NCI-H2081 treated with DMSO at 0.1 percent for 48 hours (cell line): Measurements from ENCODE around the gene SCYL1.

ENCODE experiments used
- DNase-seq: peaks from one replicate; lab custom pipeline; 2025; lab: John Stamatoyannopoulos, UW

Gene SCYL1

DNA sequence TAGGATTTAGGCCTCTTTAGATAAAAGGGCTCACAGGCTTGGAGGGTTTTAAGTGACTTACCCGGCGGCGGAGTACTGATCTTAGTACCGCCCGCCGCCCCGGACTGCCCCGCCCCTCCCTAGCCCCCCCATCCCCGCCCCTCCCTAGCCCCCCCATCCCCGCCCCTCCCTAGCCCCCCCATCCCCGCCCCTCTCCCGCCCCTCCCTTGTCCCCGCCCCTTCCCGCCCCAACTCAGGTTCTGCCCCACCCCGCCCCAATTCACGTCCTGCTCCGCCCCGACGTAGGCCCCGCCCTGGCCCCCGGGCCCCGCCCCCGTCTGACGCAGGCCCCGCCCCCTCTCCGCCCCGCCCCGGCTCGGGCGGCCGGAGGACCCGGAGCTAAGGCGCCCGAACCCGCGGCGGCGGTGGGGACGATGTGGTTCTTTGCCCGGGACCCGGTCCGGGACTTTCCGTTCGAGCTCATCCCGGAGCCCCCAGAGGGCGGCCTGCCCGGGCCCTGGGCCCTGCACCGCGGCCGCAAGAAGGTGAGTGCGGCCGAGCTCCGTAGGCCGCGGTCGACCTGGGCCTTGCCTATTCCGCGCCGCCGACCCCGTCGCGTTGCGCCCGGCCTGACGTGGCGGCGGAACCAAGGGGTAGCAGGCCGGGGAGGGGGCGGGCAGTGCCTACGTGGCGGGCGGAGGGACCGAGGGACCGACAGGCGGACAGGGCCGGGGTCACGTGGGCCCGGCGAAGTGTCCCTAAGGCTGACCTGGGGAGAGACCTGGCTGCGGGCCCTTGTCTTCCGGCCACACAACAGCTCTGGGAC is at the start of gene SCYL1:
SCYL1 (plus strand) TSS at position 343 of the 805 bp plus-strand sequence; CDS start at position 414, 71 bp downstream.
- DNase-seq, result no peak

DNA sequence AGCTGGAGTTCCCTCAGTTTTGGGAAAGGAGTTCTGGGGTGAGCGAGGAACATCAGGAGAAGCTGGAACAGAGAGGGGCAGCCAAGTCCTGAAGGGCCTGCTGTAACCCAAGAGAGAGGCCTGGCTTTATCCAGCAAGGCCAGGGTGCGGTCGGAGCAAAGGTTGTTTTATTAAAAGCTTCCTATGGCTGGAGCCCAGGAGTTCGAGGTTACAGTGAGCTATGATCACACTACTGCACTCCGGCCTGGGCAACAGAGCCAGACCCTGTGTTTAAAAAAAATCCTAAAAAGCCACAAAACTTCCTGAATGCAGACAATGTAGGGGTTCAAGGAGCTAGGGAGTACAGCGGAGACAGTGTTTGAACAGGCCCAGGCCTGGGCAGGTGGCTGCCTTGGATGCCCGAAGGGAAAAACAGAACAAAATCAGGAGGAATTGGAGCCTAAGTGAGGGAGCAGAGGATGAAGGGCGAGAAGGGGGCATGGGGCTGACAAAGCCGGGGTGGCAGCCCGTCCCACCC is 48.2 kb upstream of the SCYL1 start:
- DNase-seq, result no peak

DNA sequence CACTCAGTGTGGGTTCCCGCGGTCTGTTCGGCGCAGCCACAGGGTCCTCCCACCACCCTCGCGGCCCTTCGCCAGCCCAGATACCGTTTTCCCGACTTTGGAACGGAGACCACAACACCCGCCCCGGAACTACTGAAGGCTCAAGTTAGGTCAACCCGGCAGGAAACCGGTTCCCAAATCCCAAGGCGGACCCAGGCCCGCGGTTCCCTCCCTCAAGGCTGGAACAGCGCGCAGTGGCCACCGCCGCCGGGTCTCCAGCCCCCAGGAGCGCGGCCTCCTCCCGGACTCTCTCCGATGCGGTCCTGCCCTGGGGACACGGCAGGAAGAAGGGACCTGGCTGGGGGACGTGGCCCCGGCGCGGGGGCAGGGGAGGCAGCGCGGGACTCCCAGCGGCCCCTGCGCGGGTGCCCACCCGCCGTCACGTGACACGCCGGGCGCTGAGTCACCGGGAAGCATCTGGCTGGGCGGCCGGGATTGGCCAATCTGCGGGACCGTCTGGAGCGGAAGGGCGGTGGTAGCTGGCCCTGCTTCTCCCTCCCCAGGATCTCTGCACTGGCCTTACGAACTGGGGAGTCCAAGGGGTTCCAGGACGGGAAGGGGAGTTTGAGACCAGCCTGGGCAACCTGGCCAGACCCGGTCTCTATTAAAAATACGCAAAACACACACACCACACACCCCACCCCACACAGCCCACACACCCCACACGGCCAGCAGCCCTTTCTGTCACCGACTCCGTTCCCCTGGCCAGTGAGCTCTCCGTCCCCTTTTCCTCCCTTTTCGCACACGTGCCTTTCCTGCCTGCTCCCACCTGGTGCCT is 47.5 kb upstream of the SCYL1 start:
- peak; percentile 63 for DNase-seq

DNA sequence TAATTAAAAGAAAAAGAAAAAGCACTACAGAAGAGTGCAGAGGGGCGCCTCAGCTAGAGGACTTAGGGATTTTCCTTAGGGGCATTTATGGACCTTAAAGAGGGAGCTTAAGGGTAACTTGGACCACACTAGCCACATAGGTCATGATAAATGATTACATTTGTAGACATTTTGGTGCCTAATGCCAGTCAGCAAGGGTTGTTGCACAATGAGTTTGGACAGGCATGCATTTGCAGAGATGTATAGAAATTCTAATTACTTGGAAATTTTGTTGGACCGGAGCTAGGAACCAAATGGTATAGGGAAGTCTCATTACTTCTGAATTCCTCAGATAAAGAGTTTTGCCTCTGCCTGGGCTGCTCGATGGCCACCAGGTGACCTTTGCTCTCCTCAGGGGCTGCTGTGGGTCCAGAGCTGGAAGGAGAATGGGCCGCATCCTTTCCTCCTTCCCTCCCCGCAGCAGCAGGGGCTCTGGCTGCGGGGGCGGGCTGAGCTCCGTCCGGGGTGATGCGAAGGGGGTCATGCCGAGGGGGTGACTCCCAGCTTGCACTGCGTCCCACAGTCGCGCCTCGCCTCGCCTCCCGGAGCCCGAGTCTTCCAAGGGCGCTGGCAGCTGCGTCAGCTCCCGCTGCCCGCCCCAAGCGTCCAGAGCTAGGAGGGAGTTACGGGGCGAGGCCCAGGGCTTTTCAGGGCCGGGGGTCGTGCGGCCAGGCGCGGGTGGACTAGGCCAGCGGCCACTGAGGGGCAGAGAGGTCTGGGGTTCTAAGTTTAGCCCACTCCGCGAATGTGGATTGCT is 46.3 kb upstream of the SCYL1 start:
- no peak for DNase-seq

DNA sequence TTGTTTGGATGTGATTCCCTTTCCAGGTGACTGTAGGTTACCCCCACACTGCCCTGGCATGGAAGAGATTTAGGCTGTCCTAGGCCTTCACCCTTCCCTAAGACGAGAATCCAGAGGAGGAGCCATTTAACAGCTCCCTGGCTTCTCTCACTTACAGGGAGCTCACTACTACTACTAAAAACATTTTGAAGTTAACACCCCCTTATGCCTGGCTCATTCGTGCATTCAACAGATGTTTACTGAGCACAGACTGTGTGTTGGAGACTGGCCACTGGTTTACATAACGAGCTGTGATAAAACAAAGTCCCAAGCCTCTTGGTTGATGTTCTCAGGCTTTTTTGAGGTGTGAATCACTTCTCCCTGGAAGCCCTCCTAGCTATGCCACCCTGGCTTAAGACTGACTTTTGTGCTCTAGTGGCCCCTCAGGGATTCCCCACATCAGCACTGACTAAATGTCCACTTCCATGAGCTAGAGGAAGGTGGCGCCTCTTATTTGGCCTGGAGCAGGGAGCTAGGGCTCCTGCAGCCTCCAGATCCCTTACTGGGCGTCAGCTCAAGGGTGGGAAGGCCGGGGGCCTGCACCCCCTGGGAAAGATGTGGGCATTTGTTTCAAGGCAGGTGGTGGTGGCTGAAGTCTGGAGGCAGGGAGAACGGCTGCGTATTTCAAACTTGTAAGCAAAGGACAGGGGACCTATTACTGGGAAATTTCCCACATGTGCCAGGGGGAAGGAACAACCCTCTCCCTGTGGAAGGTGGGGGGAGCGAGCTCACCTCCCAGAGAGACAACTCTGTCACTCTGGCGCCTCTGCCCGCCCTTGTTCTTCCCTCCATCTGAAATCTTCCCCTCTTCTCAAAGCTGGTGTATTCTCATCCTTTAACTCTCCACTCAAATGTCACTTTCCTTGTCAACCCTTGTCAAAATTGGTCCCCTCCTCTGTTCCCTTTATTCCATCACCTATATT is 45.4 kb upstream of the SCYL1 start:
- no peak for DNase-seq

DNA sequence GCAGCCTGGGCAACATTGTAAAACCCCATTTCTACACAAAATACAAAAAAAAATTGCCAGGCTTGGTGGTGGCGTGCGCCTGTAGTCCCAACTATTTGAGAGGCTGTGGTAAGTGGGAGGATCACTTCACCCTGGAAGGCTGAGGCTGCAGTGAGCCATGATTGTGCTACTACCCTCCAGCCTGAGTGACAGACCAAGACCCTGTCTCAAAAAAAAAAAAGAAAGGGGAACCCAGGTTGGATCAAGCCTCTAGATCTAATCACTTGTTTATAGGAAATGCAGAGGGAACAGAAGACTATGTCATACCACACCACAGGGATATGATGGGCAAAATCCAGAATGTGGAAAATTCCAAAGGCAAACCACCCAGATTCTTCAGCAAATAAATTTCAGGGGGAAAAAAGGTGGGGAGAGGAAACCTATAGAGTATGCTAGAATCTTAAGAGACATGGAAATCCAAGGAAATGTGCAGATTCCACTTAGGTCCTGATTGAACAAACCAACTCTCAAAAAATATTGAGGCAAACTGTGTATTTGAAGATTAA is 42.5 kb upstream of the SCYL1 start:
- DNase-seq, result no peak

DNA sequence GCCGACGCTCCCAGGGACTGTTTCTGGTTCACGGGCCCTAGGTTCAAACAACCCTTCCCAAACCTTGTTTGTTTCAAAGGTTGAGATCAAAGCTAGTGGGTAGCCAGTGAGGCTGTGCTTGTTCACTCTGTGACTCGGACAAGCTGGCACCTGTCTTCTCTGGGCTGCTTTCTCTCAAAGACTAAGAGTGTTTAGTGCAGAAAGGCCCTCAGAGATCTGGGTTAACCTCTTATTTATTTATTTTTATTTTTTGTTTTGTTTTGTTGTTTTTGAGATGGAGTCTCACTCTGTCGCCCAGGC is 39.0 kb upstream of the SCYL1 start:
- DNase-seq, result no peak

DNA sequence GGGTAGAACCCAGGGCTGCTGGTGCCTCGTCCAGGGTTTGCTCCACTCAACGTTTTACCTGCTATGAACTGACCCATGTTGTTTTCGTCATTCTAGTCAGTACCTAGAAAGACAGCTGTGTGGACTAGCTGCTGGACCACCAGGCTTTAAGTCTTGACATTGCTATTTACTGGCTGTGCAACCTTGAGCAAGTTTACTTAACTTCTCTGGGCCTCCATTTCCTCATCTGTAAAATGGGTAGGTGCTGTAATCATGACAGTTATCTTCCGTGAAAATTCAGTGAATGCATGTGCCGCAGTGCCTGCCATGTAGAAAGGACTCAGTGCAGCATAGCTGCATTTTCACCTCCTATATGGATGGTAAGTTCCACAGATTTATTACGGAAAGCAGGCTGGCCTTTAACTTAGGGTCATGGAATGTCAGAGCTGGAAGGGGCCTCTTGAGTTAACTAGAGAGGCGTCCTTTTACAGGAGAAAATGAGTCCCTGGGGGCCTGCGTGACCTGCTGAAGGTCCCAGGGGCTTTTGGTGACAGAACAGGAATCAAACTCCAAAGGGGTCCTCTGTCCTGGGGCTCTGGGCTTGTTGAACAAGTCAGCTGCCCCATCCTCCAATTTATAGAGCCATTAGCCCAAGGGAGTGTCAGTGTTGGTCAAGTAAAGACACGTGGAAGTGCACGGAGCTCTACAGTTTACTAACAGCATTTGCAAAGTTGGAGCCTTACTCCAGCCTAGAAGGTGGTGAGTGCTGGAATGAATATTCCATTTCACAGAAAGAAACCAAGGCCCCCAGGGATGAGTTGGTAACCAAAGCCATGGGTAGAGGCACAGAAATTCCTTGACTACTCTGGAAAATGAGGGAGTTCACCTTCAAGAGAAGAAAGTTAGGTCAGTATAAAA is 38.1 kb upstream of the SCYL1 start:
- no peak for DNase-seq

DNA sequence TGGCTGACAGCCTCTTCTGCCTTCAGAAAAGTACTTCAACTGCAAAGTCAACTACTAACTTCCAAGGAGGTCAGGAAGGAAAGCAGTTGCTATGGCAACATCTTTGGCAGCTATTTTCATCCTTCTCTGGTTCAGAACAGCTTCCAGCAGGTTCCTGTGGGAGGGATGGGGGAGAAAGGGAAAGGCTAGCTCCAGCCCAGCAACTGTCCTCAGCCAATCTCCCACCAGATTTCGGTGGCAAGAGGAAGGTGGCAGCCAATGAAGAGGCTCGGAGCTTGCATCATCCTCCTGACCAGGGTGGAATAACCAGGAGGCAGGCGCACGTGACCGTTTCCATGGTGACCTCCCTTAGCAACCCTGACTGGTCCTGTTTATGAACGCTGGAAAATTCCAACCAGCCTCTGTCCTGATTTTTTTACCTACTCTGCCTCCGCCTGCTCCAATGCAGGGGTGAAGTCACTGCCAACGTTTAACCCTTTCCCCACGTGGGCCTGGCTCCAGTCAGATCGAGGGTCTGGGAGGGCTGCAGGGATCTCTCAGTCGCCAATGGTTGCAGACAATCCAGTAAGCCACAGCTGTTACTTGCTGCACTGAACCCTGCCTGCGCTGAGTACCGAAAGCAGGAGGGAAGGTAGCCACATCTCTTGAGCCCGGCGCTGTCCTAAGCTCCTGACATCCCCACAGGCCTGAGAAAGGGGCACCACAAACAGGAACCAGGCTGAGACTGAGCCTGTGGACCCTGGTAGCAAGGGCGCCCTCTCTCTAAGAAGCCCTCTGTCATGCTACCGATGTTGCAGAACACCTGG is 37.2 kb upstream of the SCYL1 start:
- DNase-seq, result peak; percentile 98

DNA sequence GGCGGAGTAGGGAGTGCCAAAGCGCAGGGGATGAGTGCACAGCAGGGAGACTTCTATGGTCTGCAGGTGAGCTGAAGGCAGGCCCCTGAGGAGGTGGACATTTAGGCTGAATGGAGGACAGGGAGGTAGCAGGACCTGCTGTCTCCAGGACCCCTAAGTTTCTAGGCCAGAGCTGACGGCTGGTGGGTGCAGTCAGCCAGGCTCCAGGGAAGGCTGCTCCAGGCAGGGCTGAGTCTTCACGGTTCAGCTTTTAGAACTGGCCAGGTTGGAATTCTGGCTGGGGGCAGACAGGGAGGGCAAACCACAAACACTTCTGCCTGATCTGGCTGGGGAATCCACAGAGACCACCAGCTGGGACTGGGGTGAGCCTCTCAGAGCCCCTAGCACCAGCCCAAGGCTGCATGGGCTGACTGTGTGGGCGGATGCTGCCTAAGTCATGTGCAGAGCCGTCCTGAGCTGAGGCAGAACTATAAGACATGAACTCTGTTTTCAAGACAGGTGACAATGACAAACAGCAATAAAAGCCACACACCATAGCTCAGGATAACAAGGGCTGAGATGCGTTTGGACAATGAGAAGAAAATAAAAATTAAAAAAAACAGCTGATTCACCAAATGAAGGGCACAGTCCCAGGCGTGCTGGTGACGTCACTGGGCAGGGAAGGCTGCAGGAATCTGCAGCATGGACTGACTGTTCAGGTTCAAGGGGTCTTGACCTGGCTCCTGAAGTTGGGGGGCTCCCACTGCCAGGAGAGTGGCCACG is 36.4 kb upstream of the SCYL1 start:
- no peak for DNase-seq

DNA sequence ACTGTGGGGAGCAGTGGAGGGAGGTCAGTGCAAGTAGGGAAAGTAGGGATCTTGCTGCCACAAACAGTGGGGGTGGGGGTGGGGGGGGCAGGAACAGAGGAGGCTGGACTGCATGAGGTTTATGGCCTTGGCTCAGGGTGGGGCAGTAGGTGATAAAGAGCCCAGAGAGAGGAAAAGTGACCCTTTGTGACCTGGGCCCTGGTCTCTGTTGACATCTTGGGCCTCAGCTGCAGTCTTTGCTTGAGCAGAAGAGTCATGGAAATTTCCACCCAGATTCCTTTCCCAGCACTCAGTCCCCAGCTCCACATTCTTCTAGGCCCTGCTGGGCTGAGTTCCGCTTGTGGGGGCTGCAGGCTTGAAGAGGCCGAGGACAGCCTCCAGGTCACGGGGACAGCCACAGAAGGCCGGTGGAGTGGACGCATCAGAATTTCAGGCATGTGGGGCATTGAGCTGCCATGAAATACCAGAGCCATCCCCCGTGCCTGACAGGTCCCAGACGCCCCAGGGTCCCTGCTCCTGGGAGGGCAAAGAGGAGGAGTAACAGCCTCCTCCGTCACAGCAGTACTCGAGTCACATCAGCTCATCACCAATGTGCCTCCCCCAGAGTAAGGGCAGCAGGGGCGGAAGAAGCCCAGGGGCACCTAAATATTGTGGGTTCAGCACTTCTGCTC is 35.7 kb upstream of the SCYL1 start:
- no peak for DNase-seq

DNA sequence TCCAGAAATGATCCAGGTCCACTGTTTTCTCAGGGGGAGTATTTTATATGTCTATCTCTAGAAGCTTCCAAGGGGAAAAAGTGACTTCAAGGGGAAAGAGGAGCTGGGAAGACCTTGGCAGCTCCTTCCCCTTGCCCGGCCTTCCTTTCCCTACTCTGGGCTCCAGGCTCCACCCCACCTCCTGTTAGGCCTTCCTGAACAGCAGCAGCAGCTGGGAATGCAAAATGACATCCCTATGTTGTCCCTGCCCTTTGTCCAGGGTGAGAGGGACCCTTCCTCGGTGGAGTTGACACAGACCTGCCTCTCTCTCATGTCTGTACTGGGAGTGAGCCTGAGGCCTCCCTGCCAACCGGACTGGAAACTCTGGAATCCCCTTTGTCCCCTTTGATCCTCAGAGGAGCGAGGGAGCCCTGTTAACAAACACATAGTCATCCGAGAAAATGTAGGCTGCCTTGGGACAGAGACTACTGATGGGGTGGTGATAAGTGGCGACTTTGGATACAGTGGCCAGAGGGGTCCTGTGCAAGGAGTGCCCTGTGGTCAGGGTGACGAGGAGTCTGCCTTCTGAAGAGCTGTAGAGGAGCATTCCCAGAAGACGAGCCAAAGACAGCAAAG is 35.1 kb upstream of the SCYL1 start:
- DNase-seq, result no peak

DNA sequence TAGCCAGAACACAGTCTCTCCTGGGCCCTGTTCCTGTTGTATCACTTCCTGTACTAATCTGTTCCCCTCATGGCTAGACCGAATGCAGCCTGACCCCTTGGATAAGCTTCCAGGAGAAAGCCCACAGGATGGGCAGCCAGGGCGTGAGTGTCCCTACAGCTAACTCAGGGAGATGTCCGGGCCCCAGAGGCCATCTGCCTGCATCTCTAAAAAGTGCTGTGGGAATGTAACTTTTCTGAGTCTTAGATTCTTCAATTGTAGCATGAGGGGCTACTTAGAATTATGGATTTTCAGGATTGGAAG is 33.8 kb upstream of the SCYL1 start:
- DNase-seq, result no peak

DNA sequence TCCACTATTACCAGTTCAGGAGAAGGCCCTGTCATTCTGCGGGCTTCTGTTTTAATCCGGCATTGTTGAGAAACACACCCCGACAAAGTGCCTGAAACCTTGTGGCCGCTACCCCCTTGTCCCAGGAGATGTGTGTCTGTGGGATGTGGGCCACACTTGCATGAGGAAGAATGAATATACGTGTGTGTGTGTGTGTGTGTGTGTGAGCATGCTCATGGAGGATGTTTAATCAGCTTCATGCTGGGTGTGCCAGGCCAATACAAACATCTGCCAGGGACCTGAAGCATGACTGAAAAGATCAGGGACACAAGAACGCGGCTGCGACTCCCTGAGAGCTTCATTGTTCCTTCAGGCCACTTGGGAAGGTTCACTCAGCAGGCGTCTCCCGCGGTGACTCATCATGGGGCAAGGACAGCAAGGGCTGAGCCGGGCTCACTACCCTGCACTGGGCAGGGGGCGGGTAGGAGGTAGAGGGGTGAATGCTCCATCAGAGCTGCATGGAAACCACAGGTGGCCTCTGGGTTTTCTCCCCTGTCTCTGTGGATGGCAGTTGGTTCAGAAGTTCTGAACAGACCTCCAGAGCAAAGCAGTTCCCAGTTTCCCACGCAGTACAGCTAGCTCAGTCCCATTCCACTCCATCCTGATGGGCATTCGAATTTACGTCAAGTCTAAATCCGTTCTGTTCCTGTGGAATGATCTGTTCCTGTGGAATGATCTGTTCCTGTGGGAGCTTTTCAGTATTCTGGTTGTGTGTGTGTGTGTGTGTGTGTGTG is 33.1 kb upstream of the SCYL1 start:
- DNase-seq, result peak; percentile 81

DNA sequence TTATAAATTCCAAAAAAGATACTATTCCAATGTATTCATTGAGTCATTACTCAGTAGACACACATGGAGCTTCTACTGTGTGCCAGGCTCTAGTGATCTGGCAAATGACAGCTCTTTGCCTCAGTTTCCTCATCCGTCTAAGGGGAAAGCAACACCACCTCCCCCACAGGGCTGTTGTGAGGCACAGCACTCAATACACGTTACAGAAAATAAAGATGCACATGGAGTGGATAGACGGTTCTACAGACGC is 32.6 kb upstream of the SCYL1 start:
- DNase-seq, result no peak

DNA sequence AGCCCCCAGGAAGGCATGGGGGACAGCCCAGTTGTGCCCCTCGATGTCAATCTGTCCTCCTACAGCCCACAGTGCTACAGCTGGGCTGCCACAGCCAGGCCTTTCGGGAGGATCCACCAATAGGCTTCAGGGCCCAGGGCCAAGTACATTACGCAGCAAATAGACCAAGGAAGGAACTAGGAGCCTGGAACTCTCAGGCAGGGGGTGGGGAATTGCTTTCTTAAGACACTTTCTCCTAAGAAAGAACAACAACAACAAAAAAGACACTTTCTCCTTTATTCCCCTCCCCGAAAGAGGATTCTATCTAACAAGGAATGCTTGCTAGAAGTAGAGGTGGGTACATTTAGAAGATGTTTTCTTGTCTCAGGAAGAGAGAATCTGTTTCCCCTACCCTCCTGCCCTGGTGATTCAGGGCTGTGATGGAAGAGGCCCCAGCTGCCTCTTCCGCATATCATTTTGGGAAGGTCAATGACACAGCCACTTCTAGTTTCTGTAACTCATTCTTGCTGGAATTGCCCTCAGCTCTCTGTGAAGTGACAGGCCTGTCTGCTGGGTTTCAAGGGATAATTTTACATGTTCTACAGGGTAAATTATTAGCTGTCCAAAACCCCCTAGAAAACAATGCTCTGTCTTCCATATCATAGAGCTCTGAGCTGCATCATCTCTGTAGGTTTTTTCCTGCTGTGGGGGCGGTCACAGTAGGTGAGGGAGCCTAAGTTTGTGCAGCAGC is 32.1 kb upstream of the SCYL1 start:
- DNase-seq, result no peak
